K562 (cell line): ENCODE data around the gene WDR93. TPM values are rescaled to one million over a fixed set of nuclear protein-coding genes. Genes with fewer than 3 reads are reported as not detected.

Experiments used
- CTBP1 ChIP-seq: fragments of 450-650 bp; IDR thresholded peaks from 2 replicates; pipeline ENCODE4 v1.6.1; 2016; ENCODE audit warnings: borderline replicate concordance
- E2F6 ChIP-seq, 2 experiments: IDR thresholded peaks; 2 replicates each; pipeline ENCODE4 v1.6.1; 2011; ENCODE audit warnings: borderline replicate concordance in 1 of 2, control low read depth in 1 of 2, low read depth in 1 of 2, low read length in 1 of 2, mild to moderate bottlenecking in 1 of 2, mixed read lengths in 1 of 2, moderate library complexity in 1 of 2; ENCODE audit not compliant: insufficient read depth in 1 of 2, insufficient read length in 1 of 2, poor library complexity in 1 of 2, severe bottlenecking in 1 of 2; ENCODE audit errors: extremely low read depth in 1 of 2
- JUND ChIP-seq, 2 experiments: IDR thresholded peaks; 2 replicates in 1 of 2; 3 replicates in 1 of 2; pipeline ENCODE4 v1.6.1; 2011; ENCODE audit warnings: borderline replicate concordance in 2 of 2, low read depth in 2 of 2, low read length in 2 of 2, improper control_type of control experiment in 1 of 2, missing biosample characterization in 1 of 2, missing genetic modification characterization in 1 of 2, missing genetic modification reagents in 1 of 2
- LEF1 ChIP-seq: fragments of 450-650 bp; IDR thresholded peaks from 2 replicates; pipeline ENCODE4 v1.6.1; 2016; ENCODE audit warnings: mild to moderate bottlenecking
- NFIX ChIP-seq: fragments of 250-450 bp; sonication (Bioruptor Pico); IDR thresholded peaks from 2 replicates; pipeline ENCODE4 v1.4.0; 2020; ENCODE audit warnings: low read depth, mild to moderate bottlenecking, moderate library complexity
- ZNF140 ChIP-seq: fragments of 250-450 bp; sonication (Bioruptor Pico); IDR thresholded peaks from 2 replicates; pipeline ENCODE4 v1.8.0; 2021; ENCODE audit warnings: moderate library complexity, mild to moderate bottlenecking, inconsistent platforms
- ZNF184 ChIP-seq: sonication (generic); formaldehyde crosslinking; IDR thresholded peaks from 2 replicates; pipeline ENCODE4 v1.5.0; 2020; ENCODE audit warnings: missing genetic modification reagents
- ZNF668 ChIP-seq: fragments of 250-450 bp; sonication (Bioruptor Pico); IDR thresholded peaks from 2 replicates; pipeline ENCODE4 v1.8.0; 2022; ENCODE audit warnings: mild to moderate bottlenecking, inconsistent platforms
- ZNF766 ChIP-seq: fragments of 200-800 bp; sonication (Bioruptor generic); conservative IDR thresholded peaks from 2 replicates; pipeline ENCODE4 v1.6.1; 2016; ENCODE audit warnings: missing genetic modification characterization, missing compliant biosample characterization
- polyA plus RNA-seq, 8 experiments: library from polyadenylated mRNA; depleted of rRNA in 4 of 8; stranded (reverse) in 5 of 8; unstranded in 3 of 8; fragments of >200 nt; fragmentation: Nextera tagmentation in 2 of 8; fragmentation: Illumina TruSeq in 1 of 8; extraction: Ambion mirVana in 2 of 8; extraction: Trizol in 1 of 8; gene quantifications; 2 replicates each; pipeline versions ENCODE4 v1.2.1 to v1.2.3, GENCODE V29; 2011 to 2014; ENCODE audit warnings: inconsistent platforms in 1 of 8, missing spikeins in 1 of 8
- total RNA-seq, 7 experiments: library from RNA; depleted of rRNA in 6 of 7; stranded (reverse); fragments of >200 nt in 6 of 7; fragmentation: Illumina TruSeq in 2 of 7; extraction: Trizol in 2 of 7; gene quantifications; 2 replicates each; pipeline versions ENCODE4 v1.2.1 to v1.2.3, GENCODE V29; 2011 to 2021; ENCODE audit warnings: low replicate concordance in 1 of 7
- TF ChIP-seq, protein P1 (sequence below): sonication (generic); formaldehyde crosslinking; IDR thresholded peaks from 2 replicates; pipeline ENCODE4 v1.8.0; 2022; ENCODE audit warnings: missing genetic modification reagents, mild to moderate bottlenecking, borderline replicate concordance
- TF ChIP-seq, protein P2 (sequence below): fragments of 250-450 bp; sonication (Bioruptor Pico); IDR thresholded peaks from 2 replicates; pipeline ENCODE4 v1.4.0; 2020
- TF ChIP-seq, protein P3 (sequence below): fragments of 150-350 bp; conservative IDR thresholded peaks from 2 replicates; pipeline ENCODE4 v1.6.1; 2014; ENCODE audit warnings: low read length

Gene WDR93
- total and polyA plus RNA-seq, 9 of the 15 experiments (the other 6 are each of a cell fraction or from before 2014, with no cell fraction given) = not detected

DNA sequence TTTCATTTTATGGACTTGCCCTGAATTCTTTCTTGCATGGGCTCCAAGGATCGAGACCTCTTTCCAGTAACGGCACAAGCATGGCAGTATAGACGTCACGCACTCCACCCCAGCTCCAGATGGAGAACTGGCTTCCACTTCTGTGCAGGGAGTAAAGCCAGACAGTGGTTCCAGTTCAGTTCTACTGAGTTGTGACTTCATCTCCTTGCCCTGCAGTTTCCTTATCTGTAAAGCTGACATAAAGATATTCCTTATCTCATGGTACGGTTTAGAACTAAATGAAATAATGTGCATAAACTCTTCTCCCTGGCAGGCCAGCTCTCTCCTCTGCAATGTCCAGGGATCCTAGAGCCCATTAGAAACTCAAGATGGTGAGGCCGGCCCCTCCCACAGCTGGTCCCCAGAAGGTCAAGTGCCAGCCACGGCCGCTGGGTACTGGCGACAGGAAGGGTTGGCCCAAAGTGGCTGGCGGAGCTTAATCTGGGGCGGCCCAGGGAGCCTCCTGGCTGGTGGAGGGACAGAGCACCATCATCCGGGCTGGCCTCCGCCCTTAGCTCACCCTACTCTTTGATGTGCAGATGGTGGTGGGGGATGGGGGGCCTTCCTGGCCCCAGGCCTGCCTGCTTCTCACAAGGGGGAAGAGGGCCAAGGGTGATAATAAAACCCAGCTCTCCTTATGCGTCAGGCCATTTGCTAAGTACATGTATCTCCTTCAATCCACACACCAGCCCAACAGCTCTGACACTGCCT is 92.7 kb downstream of the WDR93 start (continued):
- TF ChIP-seq ZNF766 (CRISPR knock-in tag) = 0 out of 2 replicates have a peak, but pooled peaks have one; percentile 2
- TF ChIP-seq, protein P1, sequence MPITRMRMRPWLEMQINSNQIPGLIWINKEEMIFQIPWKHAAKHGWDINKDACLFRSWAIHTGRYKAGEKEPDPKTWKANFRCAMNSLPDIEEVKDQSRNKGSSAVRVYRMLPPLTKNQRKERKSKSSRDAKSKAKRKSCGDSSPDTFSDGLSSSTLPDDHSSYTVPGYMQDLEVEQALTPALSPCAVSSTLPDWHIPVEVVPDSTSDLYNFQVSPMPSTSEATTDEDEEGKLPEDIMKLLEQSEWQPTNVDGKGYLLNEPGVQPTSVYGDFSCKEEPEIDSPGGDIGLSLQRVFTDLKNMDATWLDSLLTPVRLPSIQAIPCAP (CRISPR knock-in tag) = no peak
- TF ChIP-seq, protein P2, sequence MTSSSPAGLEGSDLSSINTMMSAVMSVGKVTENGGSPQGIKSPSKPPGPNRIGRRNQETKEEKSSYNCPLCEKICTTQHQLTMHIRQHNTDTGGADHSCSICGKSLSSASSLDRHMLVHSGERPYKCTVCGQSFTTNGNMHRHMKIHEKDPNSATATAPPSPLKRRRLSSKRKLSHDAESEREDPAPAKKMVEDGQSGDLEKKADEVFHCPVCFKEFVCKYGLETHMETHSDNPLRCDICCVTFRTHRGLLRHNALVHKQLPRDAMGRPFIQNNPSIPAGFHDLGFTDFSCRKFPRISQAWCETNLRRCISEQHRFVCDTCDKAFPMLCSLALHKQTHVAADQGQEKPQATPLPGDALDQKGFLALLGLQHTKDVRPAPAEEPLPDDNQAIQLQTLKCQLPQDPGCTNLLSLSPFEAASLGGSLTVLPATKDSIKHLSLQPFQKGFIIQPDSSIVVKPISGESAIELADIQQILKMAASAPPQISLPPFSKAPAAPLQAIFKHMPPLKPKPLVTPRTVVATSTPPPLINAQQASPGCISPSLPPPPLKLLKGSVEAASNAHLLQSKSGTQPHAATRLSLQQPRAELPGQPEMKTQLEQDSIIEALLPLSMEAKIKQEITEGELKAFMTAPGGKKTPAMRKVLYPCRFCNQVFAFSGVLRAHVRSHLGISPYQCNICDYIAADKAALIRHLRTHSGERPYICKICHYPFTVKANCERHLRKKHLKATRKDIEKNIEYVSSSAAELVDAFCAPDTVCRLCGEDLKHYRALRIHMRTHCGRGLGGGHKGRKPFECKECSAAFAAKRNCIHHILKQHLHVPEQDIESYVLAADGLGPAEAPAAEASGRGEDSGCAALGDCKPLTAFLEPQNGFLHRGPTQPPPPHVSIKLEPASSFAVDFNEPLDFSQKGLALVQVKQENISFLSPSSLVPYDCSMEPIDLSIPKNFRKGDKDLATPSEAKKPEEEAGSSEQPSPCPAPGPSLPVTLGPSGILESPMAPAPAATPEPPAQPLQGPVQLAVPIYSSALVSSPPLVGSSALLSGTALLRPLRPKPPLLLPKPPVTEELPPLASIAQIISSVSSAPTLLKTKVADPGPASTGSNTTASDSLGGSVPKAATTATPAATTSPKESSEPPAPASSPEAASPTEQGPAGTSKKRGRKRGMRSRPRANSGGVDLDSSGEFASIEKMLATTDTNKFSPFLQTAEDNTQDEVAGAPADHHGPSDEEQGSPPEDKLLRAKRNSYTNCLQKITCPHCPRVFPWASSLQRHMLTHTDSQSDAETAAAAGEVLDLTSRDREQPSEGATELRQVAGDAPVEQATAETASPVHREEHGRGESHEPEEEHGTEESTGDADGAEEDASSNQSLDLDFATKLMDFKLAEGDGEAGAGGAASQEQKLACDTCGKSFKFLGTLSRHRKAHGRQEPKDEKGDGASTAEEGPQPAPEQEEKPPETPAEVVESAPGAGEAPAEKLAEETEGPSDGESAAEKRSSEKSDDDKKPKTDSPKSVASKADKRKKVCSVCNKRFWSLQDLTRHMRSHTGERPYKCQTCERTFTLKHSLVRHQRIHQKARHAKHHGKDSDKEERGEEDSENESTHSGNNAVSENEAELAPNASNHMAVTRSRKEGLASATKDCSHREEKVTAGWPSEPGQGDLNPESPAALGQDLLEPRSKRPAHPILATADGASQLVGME (CRISPR knock-in tag) = no peak
- TF ChIP-seq E2F6 (IDR thresholded peaks at IDR 0.05; ENCODE audit: borderline replicate concordance in 1 of 2, extremely low read depth in 1 of 2, insufficient read depth in 1 of 2, insufficient read length in 1 of 2, low read depth in 1 of 2, low read length in 1 of 2, poor library complexity in 1 of 2, severe bottlenecking in 1 of 2) = peak in 1 of 2 experiments; percentile 10
- peak; percentile 54; the same call in 1 of the 2 replicates for TF ChIP-seq CTBP1
- TF ChIP-seq NFIX (CRISPR knock-in tag) = no peak
- peak; percentile 93 for TF ChIP-seq LEF1
- TF ChIP-seq, protein P3, sequence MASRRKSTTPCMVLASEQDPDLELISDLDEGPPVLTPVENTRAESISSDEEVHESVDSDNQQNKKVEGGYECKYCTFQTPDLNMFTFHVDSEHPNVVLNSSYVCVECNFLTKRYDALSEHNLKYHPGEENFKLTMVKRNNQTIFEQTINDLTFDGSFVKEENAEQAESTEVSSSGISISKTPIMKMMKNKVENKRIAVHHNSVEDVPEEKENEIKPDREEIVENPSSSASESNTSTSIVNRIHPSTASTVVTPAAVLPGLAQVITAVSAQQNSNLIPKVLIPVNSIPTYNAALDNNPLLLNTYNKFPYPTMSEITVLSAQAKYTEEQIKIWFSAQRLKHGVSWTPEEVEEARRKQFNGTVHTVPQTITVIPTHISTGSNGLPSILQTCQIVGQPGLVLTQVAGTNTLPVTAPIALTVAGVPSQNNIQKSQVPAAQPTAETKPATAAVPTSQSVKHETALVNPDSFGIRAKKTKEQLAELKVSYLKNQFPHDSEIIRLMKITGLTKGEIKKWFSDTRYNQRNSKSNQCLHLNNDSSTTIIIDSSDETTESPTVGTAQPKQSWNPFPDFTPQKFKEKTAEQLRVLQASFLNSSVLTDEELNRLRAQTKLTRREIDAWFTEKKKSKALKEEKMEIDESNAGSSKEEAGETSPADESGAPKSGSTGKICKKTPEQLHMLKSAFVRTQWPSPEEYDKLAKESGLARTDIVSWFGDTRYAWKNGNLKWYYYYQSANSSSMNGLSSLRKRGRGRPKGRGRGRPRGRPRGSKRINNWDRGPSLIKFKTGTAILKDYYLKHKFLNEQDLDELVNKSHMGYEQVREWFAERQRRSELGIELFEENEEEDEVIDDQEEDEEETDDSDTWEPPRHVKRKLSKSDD = no peak
- TF ChIP-seq JUND (IDR thresholded peaks at IDR 0.05; ENCODE audit: borderline replicate concordance, low read depth, low read length) = no peak
- TF ChIP-seq JUND (tag; IDR thresholded peaks at IDR 0.05; ENCODE audit: borderline replicate concordance, low read depth, low read length) = peak; percentile 70; the same call in 2 of the 3 replicates
- TF ChIP-seq ZNF184 (CRISPR knock-in tag) = no peak
- TF ChIP-seq ZNF668 = no peak
- no peak for TF ChIP-seq ZNF140 (CRISPR knock-in tag)
